ENCODE results near the gene TSKU.
"Not testable (repeated sequence)": the region's sequence is repeated elsewhere in the genome, so short reads cannot be mapped to it uniquely, and the experiment has no call there.

TSKU gene

DNA sequence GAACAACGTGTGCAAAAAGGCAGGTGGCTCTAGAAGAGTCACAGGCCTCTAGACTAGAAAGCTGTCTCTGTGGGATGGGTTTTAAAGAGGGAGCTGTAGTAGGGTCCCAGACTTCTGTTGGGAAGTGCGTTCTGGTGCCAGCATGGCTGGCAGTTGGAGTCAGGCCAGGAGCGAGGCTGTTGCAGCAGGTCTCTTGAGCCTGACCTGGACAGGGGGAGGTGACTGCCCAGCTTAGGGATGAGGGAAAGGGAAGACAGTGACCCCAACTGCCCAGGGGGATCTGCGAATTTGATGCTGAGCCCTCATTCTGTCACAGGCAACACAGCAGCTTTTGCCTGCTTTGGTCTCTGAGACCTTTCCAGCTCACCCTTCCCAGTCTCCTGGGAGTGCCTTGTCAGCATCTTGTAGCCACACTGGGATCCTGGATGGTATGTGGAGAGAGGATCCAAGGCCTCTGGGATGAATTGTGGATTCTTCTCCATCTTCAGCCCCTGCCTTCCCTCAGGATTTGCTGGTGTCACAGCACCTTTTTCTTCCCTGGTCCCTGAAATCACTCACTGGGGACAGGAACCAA lies 3.4 kb downstream of the TSKU start:
- no peak overlapping the region for H3K4me3 ChIP-seq (ENCODE audit: low read depth, low read length)
- no peaks in the 10 kb centered on the region for H3K27me3 ChIP-seq (ENCODE audit: control insufficient read depth, insufficient read depth, low read length)
- no peaks in the 10 kb centered on the region for H3K9me3 ChIP-seq (ENCODE audit: control insufficient read depth, insufficient read depth, low read length)
- no peaks in the 10 kb centered on the region for H3K36me3 ChIP-seq (ENCODE audit: control insufficient read depth, insufficient read depth, low read length)
- H3K9ac ChIP-seq (ENCODE audit: low read depth, low read length), result no peak overlapping the region
- peaks cover 24% of the 10 kb centered on the region for H3K4me1 ChIP-seq (ENCODE audit: control insufficient read depth, insufficient read depth, low read length)

DNA sequence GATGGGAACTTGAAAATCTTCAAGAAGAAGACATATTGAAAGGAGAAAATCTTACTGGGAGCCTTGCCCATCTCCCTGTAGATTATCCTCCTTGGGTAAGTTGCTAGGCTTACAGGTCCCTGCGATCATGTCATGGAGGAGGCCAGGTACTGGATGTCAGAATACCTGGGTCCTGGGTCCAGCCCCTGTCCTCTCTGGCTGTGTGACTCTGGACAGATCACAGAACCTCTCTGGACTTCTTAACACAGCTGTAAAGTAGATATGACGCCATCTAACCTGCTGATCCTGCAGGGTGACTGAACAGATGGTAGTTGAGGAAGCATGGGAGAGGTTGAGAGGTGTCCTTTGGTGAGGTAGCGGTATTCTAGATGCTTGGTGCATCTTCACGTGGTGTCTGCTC lies 4.1 kb downstream of the TSKU start:
- H3K9ac ChIP-seq (ENCODE audit: low read depth, low read length), result no peak overlapping the region
- no peaks in the 10 kb centered on the region for H3K27me3 ChIP-seq (ENCODE audit: control insufficient read depth, insufficient read depth, low read length)
- no peaks in the 10 kb centered on the region for H3K9me3 ChIP-seq (ENCODE audit: control insufficient read depth, insufficient read depth, low read length)
- H3K4me3 ChIP-seq (ENCODE audit: low read depth, low read length), result no peak overlapping the region
- H3K36me3 ChIP-seq (ENCODE audit: control insufficient read depth, insufficient read depth, low read length), result no peaks in the 10 kb centered on the region
- peaks cover 18% of the 10 kb centered on the region for H3K4me1 ChIP-seq (ENCODE audit: control insufficient read depth, insufficient read depth, low read length)

- no peaks in the 10 kb centered on the region for H3K9me3 ChIP-seq (ENCODE audit: control insufficient read depth, insufficient read depth, low read length)
- H3K36me3 ChIP-seq (ENCODE audit: control insufficient read depth, insufficient read depth, low read length), result no peaks in the 10 kb centered on the region
- no peak overlapping the region for H3K9ac ChIP-seq (ENCODE audit: low read depth, low read length)
- H3K4me1 ChIP-seq (ENCODE audit: control insufficient read depth, insufficient read depth, low read length), result peaks cover 18% of the 10 kb centered on the region
- no peak overlapping the region for H3K4me3 ChIP-seq (ENCODE audit: low read depth, low read length)
- H3K27me3 ChIP-seq (ENCODE audit: control insufficient read depth, insufficient read depth, low read length), result no peaks in the 10 kb centered on the region
Observed at GRCh38 chr11:76787911-76788596, 4.9 kb downstream of the TSKU start.

DNA sequence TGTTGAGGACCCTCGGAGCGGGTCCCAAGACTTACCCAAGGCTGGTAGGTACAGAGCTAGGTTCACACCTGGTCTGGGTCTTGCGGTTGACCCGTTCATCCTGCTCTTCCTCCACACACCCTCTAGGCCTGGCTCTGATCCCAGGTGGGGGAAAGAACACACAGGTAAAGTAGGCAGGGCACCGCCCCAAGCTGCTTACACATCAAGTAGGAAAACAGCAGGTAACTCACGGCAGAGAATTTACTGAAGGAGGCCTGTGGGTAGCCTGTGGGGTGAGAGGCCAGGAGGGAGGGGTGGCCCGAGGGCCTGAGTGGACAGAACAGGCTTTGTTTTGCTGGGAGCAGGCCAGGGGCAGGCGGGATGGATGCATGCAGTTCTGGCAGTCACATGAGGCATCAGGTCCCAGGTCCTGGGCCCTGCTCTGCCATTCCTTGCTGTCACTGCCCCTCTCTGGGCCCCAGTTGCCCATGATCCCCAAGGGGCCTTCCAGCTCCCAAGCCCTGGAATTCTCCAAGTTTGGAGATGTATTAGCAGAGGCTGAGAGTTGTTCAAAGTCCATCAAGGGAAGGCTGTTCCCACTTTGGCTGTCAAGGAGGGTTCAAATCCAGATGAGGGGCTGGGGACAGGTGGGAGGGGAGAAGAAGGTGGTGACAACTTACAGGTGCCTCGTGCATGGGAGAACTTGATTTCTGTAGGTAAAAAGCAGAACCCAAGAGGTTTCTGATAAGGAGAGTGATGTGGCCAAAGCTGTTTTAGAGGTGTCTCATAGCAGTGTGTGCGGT lies 5.7 kb downstream of the TSKU start:
- no peaks in the 10 kb centered on the region for H3K27me3 ChIP-seq (ENCODE audit: control insufficient read depth, insufficient read depth, low read length)
- no peaks in the 10 kb centered on the region for H3K36me3 ChIP-seq (ENCODE audit: control insufficient read depth, insufficient read depth, low read length)
- no peak overlapping the region for H3K4me3 ChIP-seq (ENCODE audit: low read depth, low read length)
- peaks cover 24% of the 10 kb centered on the region for H3K4me1 ChIP-seq (ENCODE audit: control insufficient read depth, insufficient read depth, low read length)
- H3K9me3 ChIP-seq (ENCODE audit: control insufficient read depth, insufficient read depth, low read length), result no peaks in the 10 kb centered on the region
- no peak overlapping the region for H3K9ac ChIP-seq (ENCODE audit: low read depth, low read length)

GRCh38 chr11:76789443-76789719 lies 6.2 kb downstream of the TSKU start:
- no peaks in the 10 kb centered on the region for H3K36me3 ChIP-seq (ENCODE audit: control insufficient read depth, insufficient read depth, low read length)

GRCh38 chr11:76790251-76790650 lies 7.1 kb downstream of the TSKU start:
- Histone ChIP-seq H3K9me3 (ENCODE audit: control insufficient read depth, insufficient read depth, low read length) (no peaks in the 10 kb centered on the region), H3K9ac (ENCODE audit: low read depth, low read length) (no peak overlapping the region), H3K4me1 (ENCODE audit: control insufficient read depth, insufficient read depth, low read length) (peaks cover 24% of the 10 kb centered on the region), H3K36me3 (ENCODE audit: control insufficient read depth, insufficient read depth, low read length) (peaks cover 2% of the 10 kb centered on the region), H3K4me3 (ENCODE audit: low read depth, low read length) (no peak overlapping the region), H3K27me3 (ENCODE audit: control insufficient read depth, insufficient read depth, low read length) (no peaks in the 10 kb centered on the region)

More at GRCh38 chr11:76789443-76789719, 6.2 kb downstream of the TSKU start:
- peaks cover 26% of the 10 kb centered on the region for H3K4me1 ChIP-seq (ENCODE audit: control insufficient read depth, insufficient read depth, low read length)
- no peaks in the 10 kb centered on the region for H3K9me3 ChIP-seq (ENCODE audit: control insufficient read depth, insufficient read depth, low read length)
- no peak overlapping the region for H3K4me3 ChIP-seq (ENCODE audit: low read depth, low read length)
- no peak overlapping the region for H3K9ac ChIP-seq (ENCODE audit: low read depth, low read length)
- H3K27me3 ChIP-seq (ENCODE audit: control insufficient read depth, insufficient read depth, low read length), result no peaks in the 10 kb centered on the region

GRCh38 chr11:76791002-76791770 lies 8.0 kb downstream of the TSKU start:
- H3K36me3 ChIP-seq (ENCODE audit: control insufficient read depth, insufficient read depth, low read length); H3K27me3 ChIP-seq (ENCODE audit: control insufficient read depth, insufficient read depth, low read length); H3K9me3 ChIP-seq (ENCODE audit: control insufficient read depth, insufficient read depth, low read length); H3K4me3 ChIP-seq (ENCODE audit: low read depth, low read length); H3K9ac ChIP-seq (ENCODE audit: low read depth, low read length): not testable (repeated sequence)
- peaks cover 15% of the 10 kb centered on the region for H3K4me1 ChIP-seq (ENCODE audit: control insufficient read depth, insufficient read depth, low read length)

DNA sequence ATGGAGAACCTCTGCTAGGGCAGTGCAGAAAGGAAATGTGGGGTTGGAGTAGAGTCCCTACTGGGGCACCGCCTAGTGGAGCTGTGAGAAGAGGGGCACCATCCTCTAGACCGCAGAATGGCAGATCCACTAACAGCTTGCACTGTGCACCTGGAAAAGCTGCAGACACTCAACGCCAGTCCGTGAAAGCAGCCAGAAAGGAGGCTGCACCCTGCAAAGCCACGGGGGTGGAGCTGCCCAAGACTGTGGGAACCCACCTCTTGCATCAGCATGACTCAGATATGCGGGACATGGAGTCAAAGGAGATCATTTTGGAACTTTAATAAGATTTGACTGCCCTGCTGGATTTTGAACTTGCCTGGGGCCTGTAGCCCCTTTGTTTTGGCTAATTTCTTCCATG lies 8.7 kb downstream of the TSKU start:
- Histone ChIP-seq H3K9me3 (ENCODE audit: control insufficient read depth, insufficient read depth, low read length) (no peaks in the 10 kb centered on the region), H3K9ac (ENCODE audit: low read depth, low read length) (no peak overlapping the region), H3K27me3 (ENCODE audit: control insufficient read depth, insufficient read depth, low read length) (no peaks in the 10 kb centered on the region), H3K4me3 (ENCODE audit: low read depth, low read length) (no peak overlapping the region), H3K36me3 (ENCODE audit: control insufficient read depth, insufficient read depth, low read length) (peaks cover 13% of the 10 kb centered on the region), H3K4me1 (ENCODE audit: control insufficient read depth, insufficient read depth, low read length) (peaks cover 13% of the 10 kb centered on the region)

GRCh38 chr11:76792505-76793264 lies 9.5 kb downstream of the TSKU start:
- Histone ChIP-seq H3K9ac (ENCODE audit: low read depth, low read length) (no peak overlapping the region), H3K9me3 (ENCODE audit: control insufficient read depth, insufficient read depth, low read length) (no peaks in the 10 kb centered on the region), H3K27me3 (ENCODE audit: control insufficient read depth, insufficient read depth, low read length) (no peaks in the 10 kb centered on the region), H3K36me3 (ENCODE audit: control insufficient read depth, insufficient read depth, low read length) (peaks cover 13% of the 10 kb centered on the region), H3K4me1 (ENCODE audit: control insufficient read depth, insufficient read depth, low read length) (peaks cover 10% of the 10 kb centered on the region), H3K4me3 (ENCODE audit: low read depth, low read length) (no peak overlapping the region)

GRCh38 chr11:76793391-76794291 lies 10.5 kb downstream of the TSKU start:
- H3K9me3 ChIP-seq (ENCODE audit: control insufficient read depth, insufficient read depth, low read length), result no peaks in the 10 kb centered on the region
- no peak overlapping the region for H3K4me3 ChIP-seq (ENCODE audit: low read depth, low read length)
- H3K36me3 ChIP-seq (ENCODE audit: control insufficient read depth, insufficient read depth, low read length), result peaks cover 13% of the 10 kb centered on the region
- H3K27me3 ChIP-seq (ENCODE audit: control insufficient read depth, insufficient read depth, low read length), result no peaks in the 10 kb centered on the region
- peaks cover 10% of the 10 kb centered on the region for H3K4me1 ChIP-seq (ENCODE audit: control insufficient read depth, insufficient read depth, low read length)
- H3K9ac ChIP-seq (ENCODE audit: low read depth, low read length), result no peak overlapping the region
